ENCODE results near the gene USP3.

- TF ChIP-seq CTCF (IDR thresholded peaks at IDR 0.05) = no peak
- TF ChIP-seq POLR2AphosphoS5 (IDR thresholded peaks at IDR 0.05; ENCODE audit: insufficient read depth in 1 of 2, low read depth in 1 of 2) = no peak
- TF ChIP-seq POLR2A (IDR thresholded peaks at IDR 0.05) = no peak
Measured at GRCh38 chr15:63608989-63609388, 104.6 kb downstream of the USP3 start.
